GDM1 (cell line): ENCODE results near the gene WDR33.

Source experiments
- DNase-seq: peaks from one replicate; lab custom pipeline; 2025; lab: John Stamatoyannopoulos, UW

Gene WDR33

DNA sequence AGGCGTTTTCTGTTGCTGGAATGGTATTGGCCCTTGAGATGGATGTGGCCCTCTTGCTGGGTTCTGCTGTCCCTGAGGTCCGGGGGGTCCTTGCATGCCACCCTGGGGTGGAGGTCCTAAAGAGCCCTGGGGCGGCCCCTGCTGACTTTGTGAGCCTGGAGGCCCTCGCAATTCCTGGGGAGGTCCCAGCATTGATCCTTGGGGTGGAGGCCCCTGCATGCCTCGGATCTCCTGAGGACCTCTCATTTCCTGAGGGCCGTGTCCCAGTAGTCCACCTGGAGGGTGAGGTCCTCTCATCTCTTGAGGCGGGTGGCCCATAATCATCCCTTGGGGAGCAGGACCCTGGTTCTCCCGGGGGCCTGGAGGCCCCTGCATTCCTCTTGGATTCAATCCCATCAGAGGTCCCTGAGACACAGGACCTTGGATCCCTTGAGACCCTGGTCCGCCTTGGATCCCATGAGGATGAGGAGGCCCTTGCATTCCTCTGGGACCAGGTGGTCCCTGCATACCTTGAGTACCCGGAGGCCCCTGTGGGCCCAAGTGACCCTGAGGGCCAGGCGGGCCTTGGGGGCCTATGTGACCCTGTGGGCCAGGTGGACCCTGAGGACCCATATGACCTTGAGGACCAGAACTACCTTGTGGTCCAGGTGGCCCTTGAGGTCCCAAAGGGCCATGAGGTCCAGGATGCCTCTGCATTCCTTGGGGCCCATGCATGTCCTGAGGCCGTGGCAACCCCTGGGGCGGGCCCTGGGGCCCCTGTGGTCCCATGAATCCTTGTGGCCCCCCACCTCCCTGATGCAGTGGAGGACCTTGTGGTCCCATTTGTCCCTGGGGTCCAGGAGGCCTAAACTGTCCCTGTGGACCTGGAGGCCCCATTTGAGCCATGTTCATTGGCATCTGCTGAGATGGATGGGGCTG, 91.4 kb downstream of the WDR33 start:
- no peak for DNase-seq

DNA sequence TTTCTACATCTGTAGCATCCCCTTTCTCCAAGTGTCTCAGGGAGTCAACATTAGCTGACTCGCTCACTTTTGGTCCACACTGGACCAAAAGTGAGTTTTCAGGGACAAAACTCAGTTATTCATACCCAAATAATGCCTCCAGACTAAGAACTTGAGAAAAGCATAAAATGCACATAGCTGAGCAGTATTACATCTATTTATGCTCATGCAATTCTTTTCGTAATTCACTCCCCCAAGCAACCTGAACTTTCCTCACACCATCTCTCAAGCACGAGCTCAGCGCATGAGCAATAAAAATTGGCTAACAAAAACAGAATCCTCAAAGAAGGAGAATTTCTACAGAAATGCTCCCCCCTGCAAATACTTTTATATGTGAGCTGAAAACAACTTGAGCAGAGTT, 92.7 kb downstream of the WDR33 start:
- DNase-seq, result no peak

DNA sequence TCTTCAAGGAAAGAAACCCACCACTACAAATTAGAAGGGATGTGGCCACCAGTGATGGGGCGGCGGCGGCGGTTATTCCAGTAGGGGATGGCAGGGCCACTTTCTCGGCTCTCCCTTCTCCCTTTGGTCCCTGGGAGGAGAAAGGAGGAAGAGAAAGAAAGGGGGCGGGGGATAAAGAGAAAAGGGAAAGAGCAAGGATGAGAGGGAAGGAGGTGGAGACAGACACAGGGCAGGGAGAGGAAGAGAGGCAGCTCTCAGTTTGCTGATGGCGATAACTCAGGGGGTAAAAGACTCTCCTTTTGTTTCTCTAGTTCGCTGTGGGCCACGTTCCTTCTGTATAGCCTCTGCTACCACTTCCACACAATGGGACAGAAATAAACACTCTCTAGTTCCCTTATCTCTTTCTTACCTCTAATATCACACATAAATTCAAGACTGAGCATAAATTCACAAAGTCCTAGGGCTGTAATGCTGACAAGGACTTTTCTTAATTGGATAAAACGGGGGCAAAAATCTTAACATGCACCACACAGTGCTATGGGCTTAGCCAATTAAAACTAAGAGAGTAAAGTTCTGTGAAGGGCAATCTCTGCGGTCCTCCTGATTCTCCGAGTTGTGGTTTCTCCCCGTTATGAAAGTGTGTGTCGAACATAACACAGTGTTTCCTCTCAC, 95.1 kb downstream of the WDR33 start:
- no peak for DNase-seq

DNA sequence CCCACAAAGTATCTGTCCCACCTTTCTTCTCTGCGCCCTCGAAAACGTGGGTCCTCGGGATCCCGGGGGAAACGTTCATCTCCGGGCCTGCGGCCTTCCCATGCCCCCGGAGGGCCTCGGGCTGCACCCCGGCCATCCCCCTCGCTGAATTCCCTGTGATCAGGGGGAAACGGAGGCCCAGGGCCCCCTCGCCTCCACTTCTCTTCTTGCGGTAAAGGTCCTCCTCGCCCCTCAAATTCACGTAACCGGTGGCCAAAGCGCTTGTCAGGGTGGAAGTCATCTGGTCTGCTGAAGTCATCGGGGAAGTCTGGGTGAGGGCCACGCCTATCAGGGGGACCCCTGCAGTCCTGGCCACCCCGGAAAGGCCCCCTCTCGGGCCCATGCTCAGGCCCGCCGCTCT, 97.4 kb downstream of the WDR33 start:
- no peak for DNase-seq

DNA sequence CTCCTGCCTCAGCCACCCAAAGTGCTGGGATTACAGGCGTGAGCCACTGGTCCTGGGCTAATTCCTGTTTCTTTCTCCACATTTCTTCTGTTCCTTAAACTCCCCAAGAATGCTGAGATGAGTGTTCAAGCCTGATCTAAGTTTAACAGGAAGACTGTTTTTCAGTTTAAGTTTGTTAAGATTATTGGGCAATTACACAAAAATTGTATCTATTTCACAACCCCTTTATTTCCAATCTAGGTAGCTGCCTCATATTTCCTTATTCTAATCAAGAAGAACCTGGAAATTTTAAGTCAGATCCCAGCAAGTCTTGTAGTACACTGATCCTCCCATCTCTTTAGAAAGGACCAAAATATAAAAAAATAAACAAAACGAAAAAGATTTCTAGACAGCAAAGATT, 98.0 kb downstream of the WDR33 start:
- DNase-seq, result no peak

DNA sequence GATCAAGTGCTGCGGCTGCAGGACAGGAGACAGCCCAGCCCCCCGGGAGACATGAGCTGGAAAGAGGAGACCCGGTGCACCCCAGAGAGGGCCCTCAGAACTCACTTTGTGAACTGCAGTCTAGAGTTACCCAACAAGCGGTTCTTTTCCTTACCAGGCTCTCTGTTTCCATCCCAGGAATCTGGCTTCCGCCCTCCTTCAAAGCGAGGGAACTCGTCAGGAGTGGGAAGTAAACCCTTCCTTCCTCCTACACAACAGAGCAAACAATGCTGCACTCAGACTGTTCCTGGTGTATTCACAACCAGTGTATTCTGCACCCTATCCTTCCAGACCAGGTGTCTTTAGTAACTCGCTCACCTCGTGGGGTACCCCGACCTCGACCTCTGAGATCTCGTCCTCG, 101.6 kb downstream of the WDR33 start:
- DNase-seq, result no peak

DNA sequence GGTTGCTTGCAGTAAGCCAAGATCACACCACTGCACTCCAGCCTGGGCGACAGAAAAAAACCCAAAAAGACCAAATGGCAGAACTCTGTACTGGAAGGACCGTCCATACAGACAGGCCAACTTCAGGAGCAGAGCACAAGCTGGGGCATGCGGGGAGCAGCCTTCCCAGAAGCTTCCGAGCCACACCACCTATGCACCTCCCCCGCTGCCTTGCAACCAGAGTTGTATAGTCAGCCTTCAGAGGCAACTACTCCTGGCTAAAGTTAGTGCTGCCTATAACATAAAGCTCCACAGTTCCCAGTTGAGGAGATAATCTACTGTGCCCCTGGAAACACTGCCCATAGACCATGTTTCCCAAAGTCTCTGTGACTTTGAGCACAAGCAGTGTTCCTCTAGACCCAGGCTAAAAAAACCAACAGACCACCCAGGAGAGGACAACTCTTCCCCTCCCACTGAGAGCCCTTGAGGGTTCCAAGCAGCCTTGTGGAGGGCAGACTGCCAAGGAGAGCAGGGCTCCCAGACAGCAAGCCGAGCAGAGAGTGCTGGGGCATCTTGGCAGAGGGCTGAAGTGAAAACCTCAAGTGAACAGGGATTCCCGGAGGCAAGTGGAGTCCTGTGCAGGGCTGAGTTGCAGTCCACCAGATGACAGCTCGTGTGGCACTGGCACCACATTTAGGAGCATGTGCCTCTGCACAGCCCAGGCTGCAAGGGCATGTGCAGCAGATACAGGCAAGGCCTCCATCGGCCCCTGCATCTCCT, 102.9 kb downstream of the WDR33 start:
- no peak for DNase-seq

DNA sequence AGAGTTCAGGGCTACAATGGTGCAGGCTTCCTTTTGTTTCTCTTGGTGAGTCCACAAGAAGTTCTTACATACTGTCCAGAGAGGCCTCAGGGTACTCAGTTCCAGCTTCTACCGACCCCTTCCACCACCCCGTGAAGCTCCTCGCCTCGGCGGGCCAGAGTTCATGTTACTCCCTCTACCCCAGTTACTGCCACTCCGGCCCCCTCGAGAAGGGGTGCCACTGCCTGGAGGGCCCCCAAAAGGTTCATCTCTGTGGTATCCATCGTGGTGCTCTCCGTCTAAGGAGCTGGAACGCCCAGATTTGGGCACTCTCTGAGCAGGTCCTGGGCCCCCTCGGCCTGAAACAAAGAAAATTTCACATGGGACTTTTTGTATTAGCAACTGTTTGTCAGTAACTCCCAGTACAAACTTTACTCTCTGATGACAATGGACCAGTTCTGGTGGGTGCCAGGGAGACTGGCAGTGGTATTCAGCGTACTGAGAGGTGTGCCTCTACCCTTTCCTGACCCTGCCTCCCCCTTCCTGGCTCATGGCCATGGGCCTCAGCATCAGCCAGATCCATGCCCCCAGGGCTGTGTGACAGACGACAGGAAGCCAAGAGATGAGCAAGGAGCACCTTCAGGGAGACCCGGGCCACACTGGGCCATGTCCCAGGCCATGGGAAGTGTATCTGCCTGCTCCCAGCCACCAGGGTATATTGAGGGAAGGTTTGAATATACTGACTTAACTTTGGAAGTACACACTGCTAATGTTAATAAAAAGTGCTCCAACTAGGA, 104.6 kb downstream of the WDR33 start:
- DNase-seq, result no peak

DNA sequence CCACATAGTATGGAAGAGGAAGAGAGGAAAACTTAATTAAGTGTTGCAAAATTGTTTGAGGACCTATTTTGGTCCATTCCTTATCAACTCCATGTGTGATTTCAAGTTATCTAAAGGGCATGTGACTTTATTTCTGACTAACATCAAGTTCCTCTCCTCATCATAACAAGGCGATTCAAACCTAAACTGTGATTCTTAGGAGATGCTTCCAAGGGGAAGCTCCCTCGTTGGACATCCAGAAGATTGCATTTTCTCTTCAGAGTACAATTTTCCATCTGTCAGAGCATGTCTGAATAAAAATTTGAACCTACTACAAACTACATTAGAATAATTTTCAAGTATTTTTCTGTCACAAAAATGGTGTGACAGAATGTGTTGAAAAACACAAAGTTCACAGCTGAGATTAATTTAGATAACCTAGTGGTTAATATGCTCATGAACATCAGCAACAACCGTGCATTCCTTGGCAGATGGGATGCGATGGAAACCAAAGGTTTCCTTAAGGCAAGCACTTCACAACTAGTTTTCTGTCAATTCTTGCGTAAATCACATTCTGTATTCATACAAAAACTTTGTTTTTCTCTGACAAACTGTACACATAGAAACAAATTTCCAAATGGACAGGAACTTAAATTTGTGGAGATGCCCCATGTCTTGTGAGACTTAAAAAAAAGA, 105.4 kb downstream of the WDR33 start:
- no peak for DNase-seq

DNA sequence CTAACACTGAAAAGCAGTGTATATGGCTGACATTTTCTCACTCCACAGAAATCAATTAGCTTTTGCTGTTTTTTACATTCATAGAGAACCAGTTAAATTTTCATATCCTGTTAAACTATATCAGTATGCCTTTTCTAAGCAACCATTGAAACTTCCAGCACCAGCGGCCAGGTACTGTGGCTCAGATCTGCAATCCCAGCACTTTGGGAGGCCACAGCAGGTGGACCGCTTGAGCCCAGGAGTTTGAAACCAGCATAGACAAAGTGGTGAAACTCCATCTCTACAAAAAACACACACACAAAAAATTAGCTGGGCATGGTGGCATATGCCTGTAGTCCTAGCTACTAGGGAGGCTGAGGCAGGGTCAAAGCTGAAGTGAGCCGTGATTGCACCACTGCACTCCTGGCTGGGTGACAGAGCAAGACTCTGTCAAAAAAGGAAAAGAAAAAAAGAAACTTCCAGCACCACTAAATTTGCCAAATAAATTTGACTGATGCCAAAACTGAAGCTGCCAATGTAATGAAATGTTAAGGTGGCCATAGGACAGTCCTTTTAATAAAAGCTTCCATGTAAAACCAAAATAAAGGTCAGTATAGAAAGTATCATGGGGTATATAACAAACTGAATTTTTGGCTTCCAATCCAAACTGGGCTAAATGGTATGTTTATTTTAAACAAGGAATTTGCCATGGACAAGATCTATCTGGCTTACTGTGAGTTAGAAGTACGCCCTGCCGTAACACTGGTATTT, 106.2 kb downstream of the WDR33 start:
- DNase-seq, result no peak

DNA sequence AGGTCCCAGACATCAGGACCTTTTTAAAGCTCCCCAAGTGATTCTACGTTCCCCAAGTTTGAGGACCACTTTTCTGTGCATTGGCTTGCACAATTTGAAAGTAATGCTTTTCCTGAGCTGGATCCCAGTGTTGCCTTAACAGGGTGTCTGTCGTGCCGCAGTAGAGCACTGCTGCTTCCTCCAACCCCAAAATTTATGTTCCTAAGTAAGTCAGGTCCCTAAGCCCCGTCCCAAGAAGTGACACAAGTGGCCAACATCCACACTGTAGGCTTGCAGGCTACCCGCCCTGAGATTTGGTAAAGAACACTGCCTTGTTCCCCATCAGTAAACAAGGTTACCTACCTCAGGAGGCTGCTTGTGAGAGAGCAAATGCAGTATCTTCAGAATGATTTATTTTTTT, 107.7 kb downstream of the WDR33 start:
- DNase-seq, result no peak

DNA sequence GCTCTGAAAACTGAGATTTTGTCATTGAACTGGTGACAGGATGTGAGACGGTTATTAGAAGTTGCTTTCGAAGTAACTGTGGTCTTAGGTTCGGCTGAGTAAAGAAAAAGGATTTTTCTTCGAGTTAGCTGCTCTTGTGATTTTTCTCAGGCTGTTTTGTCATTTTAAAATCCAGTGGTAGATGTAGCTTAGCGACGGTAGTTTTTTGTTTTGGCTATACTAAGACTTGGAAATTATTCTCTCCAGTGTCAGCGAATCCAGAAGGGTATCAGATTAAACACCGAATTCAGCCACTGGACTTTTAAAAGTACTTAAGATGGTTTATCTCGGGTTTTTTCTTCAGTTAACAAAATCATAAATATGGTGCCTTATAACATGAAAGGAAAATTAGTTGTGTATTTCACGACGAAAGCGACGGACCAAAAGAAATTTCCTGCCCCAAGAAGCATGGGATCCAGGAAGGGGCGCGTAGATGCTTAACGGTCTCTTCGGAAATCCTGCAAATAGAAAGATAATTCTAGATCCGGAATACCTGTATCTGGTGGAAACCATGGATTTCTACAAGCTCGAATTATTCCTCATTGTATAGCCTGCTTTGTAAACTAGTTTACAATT, 108.5 kb downstream of the WDR33 start:
- no peak for DNase-seq

DNA sequence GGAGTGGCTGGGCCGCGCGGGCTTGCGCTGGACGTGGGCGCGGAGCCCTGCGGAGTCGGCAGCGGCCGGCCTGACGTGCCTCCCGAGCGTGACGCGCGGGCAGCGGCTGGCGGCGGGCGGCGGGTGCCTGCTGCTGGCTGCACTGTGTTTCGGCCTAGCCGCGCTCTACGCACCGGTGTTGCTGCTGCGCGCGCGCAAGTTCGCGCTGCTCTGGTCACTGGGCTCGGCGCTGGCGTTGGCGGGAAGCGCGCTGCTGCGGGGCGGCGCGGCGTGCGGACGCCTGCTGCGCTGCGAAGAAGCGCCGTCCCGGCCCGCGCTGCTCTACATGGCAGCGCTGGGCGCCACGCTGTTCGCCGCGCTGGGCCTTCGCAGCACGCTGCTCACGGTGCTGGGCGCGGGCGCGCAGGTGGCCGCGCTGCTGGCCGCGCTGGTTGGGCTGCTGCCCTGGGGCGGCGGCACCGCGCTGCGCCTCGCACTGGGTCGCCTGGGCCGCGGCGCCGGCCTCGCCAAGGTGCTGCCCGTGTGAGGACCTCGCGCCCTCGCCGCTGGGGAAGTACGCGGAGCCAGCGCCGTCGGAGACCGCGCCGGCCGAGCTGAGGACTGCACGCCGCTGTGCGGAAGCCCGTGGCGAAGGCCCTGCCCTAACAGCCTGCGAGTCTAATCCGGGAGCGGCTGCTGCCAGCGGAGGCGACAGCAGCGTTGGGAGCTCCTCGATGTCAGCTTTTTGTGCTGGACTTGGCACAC, 109.1 kb downstream of the WDR33 start:
- peak; percentile 80 for DNase-seq

DNA sequence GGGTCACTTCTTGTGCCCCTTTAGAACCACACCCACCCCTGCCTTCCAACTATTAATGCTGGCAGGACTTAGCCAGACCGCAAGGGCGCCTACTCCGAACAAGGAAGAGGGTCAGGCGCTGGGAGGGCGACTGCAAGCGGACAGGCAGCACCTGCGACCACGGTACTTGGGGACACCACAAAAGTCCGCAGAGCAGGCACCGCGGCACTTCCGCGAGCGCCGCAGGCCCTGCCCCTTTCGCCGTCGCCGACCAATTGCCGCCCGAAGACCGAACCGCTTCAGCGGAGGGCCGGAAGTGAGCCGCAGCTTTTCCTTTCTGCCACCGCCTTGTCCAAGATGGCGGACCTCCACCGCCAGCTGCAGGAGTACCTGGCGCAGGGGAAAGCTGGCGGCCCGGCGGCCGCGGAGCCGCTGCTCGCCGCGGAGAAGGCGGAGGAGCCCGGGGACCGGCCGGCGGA, 109.7 kb downstream of the WDR33 start, which contains the start of gene SFT2D3:
Gene SFT2D3 (plus strand): TSS at position 305 of the 458 bp plus-strand sequence. CDS start 32 bp downstream, at position 337.
- DNase-seq, result peak; percentile 90

DNA sequence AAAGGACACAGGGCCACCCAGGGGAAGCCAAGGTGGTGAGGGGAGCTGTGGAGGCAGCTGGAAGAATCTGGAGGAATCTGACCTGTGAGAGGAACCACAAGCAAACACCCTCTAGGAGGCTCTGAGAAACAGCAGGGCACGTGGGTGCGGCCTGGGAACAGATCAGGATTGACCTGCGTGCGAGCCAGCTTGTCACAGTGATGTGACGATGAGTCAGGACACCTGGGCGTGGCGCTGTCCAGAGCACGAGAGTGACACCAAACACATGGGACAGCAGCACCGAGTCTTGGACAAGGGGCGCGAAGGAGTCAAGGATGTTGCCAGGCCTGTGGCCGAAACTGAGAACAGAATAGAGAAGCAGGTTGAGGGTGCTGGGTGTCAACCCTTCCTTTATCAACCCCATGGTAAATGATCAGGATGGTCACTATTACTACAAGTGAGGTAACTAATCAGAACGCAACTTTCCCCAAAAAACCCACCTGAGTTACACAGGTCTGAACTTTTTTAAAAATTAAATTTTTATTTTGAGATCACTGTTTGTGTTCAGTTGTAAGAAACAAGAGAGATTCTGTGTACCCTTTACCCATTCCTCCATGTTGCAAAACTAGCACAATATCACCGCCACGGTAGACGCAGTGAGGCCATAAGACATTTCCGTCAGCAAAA, 110.3 kb downstream of the WDR33 start:
- DNase-seq, result no peak

DNA sequence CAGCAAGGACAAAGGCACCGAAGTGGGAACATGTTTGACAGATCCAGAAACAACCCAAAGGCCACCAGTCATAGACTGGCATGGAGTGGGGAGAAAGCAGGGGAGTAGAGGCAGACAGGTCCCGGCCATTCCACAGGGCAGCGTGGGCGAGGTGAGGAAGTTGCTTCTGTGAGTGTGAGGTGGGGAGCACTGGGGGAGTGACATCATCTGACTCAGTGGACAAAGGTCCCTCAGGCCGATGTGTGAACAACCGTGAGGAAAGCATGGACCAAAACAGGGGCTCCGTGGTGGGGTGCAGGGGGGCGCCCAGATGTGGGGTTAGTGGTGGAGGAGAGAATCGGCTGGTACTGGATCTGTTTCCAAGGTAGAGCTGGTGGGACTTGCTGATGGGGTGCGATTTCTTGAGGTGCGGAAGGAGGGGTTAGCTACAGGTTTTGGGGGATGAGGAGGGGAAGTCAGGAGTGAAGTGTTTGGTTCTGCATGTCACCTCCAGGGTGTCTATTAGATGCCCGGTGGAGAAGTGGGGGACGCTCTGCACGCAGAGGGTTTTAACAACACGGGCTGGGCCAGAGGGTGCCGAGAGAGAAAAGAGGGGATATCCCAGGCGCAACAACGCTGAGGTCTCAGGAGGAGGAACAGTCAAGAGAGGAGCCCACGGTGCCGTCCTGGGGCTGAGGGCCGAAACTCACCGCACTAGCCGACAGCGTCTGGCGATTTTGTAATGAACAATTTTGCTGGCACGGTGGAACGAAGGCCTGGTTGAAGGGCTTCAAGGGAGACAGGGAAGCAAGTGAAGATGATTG, 112.2 kb downstream of the WDR33 start:
- no peak for DNase-seq

DNA sequence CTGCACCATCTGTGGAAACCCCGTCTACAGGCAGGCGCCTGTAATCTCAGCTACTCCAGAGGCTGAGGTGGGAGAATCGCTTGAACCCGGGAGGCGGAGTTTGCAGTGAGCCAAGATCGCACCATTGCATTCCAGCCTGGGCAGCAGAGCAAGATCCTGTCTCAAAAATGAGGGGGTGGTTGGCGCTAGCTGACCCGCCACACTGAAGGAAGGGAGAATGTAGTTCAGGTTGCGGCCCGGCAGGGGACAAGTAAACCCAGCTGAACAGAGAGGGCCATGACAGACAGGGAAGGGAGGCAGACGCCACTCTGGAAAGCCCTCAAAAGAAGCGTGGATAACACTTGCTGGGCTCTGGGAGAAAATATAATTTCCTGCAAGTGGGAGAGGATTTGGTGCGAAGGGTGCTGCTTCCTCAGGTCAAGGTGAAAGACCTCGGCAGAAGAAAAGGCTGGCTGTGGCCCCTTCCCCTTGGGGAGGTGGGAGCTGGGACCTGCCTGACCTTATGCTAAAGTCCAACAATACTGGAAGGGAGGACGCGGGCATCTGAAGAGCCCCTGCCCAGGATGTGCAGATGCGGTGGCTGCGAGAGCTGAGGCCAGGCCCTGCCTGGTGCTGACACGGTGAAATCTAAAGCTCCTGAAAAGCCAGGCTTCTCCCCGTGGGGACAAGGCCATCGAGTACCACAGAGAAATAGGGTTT, 113.3 kb downstream of the WDR33 start:
- no peak for DNase-seq
